Urinary bladder (tissue), 4 donors: ENCODE results near the gene TSC22D3. TPM values are rescaled to one million over a fixed set of nuclear protein-coding genes. Genes with fewer than 3 reads are reported as not detected.
"Not testable (repeated sequence)": the region's sequence is repeated elsewhere in the genome, so short reads cannot be mapped to it uniquely, and the experiment has no call there.

Experiments used
- DNase-seq: peaks from one replicate; pipeline ENCODE4 v3.0.0-alpha.2; 2015; ENCODE audit errors: extremely low spot score
- H3K27ac ChIP-seq: one replicate; pipeline ENCODE4 v1.5.1; 2013; ENCODE audit warnings: low read depth, mild to moderate bottlenecking, moderate library complexity
- H3K36me3 ChIP-seq: one replicate; pipeline ENCODE4 v1.6.1; 2013; ENCODE audit warnings: mild to moderate bottlenecking, moderate library complexity; ENCODE audit not compliant: insufficient read depth
- H3K4me1 ChIP-seq: one replicate; pipeline ENCODE4 v1.6.1; 2013; ENCODE audit warnings: mild to moderate bottlenecking, moderate library complexity; ENCODE audit not compliant: insufficient read depth
- H3K4me3 ChIP-seq: one replicate; pipeline ENCODE4 v1.5.1; 2013; ENCODE audit warnings: low read depth, low read length
- WGBS: extraction: QIAGEN DNeasy Blood & Tissue Kit; methylation state at CpG from one replicate; pipeline ENCODE4 v1.1.7; 2013; 5-methylcytosine and 5-hydroxymethylcytosine counted together
- polyA plus RNA-seq: library from polyadenylated mRNA; stranded (reverse); fragments of 200-250 nt; gene quantifications from one replicate; pipeline ENCODE4 v1.2.3, GENCODE V29; 2013
- total RNA-seq: library from RNA; depleted of rRNA; stranded (reverse); fragments of >200 nt; gene quantifications from one replicate; pipeline ENCODE4 v1.2.3, GENCODE V29; 2014
- donor health status: healthy with polysubstance abuse.
- donor health status: healthy.

The TSC22D3 gene
- total and polyA plus RNA-seq, 2 donors: 63.2 to 843 TPM

DNA sequence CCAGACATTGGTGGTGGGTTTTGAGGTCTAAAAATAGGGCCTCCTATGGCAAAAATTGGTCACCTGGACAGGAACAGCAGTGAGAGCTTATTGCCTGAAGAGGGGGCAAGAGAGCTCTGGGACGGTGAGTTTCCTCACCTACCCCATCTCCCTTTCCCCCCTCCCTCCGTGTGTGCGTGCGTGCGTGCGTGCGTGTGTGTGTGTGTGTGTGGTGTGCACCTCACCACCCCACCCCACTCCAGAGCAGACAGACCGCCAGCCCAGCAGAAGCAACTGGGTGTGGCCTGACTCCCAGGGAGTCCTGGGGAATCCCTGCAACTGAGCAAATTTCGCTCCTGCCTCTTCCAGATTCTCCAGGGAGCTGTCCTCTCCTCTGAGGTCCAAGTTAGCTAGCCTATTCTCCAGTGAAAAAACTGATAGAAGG, 102.6 kb downstream of the TSC22D3 start:
- 9% methylated on average over 9 of the region's 9 CpGs for WGBS
- H3K27ac ChIP-seq: no peak overlapping the region
- no peak overlapping the region for H3K4me3 ChIP-seq
- H3K4me1 ChIP-seq: no peaks in the 10 kb centered on the region
- H3K36me3 ChIP-seq: no peaks in the 10 kb centered on the region
- DNase-seq: no peak

DNA sequence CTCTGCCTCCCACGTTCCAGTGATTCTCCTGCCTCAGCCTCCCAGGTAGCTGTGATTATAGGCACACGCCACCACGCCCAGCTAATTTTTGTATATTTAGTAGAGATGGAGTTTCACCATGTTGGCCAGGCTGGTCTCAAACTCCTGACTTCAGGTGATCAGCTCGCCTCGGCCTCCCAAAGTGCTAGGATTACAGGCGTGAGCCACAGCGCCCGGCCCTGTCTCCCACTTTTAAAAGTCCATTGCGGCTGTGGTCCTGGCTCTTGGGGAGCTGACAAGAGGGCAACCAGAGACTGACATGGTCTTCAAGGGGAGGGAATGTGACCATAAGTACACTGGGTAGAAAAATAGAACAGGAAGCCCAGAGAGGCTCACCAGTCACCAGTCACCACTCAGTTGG, 104.3 kb downstream of the TSC22D3 start:
- not testable (repeated sequence) for DNase-seq, H3K4me3 ChIP-seq, H3K36me3 ChIP-seq, H3K4me1 ChIP-seq, H3K27ac ChIP-seq
- WGBS: 96% methylated on average over 9 of the region's 9 CpGs

DNA sequence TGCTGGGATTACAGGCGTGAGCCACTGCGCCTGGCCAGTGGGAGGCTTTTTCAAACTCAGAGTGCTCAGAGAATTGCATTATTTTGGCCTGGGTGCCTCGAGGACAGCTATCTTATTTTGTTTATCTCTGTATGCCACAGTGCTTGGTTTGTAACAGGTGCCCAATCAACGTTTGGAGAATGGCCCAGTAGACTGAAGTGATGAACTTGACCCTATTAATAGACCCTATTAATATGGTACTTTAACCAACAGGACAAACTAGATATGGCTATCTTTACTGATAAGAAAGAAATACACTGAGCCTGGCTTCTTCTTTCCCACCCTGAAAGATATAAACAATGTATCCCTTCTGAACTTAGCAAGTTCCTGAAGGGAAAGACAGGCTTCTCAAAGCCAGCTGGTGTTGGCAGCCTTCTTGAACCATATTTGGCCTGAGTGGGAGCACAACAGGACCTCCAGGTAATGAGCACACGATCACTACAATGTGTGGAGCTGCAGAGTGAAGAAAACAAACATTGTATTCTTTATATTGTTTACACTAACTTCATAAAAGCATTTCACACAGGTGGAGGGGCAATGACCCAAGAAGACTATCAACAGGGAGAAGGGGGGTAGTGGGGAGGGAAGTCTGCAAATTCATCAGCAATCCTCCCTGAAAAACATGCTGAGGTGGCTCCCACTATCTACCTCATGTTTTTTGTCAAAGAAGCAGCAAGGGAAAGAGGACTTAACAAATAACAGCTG, 105.5 kb downstream of the TSC22D3 start:
- H3K4me3 ChIP-seq: no peak overlapping the region
- 39% methylated on average over 5 of the region's 5 CpGs for WGBS

DNA sequence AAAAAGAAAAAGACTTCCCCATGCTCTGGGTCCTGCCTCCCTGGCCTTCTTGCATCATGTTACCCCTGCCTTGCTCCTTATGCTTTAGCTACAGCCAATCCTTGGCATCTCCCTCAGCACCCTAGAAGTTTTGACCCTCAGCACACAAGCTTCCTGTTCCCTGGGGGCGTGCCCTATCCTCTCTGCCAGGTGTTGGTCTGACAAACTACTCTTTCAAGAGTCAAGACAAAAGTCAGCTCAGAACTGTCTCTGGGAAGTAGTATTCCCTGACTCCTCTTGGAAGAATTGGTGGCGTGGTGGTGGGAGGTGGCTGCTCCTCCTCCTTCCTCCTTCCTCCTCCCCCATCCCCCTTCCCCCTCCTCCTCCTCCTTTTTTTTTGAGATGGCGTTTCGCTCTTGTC, 106.3 kb downstream of the TSC22D3 start:
- no peak overlapping the region for H3K4me3 ChIP-seq
- H3K36me3 ChIP-seq: no peaks in the 10 kb centered on the region
- no peaks in the 10 kb centered on the region for H3K4me1 ChIP-seq
- 80% methylated on average over 4 of the region's 4 CpGs for WGBS
- no peak for DNase-seq
- H3K27ac ChIP-seq: no peak overlapping the region

More for the DNA sequence above, 105.5 kb downstream of the TSC22D3 start:
- H3K36me3 ChIP-seq: no peaks in the 10 kb centered on the region
- H3K4me1 ChIP-seq: no peaks in the 10 kb centered on the region
- no peak for DNase-seq
- no peak overlapping the region for H3K27ac ChIP-seq

DNA sequence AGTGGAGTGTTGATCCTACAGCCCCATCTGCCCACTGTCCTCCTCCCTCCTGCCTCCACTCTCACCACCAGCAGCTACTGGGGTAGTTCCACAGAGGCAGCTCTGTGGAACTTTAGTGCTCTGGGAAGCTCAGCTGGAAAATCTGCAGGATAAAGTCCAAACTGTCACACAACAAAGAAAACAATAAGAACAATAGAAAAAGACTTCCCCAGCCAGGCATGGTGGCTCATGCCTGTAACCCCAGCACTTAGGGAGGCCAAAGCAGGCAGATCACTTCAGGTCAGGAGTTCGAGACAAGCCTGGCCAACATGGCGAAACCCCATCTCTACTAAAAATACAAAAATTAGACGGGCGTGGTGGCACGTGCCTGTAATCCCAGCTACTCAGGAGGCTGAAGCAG, 106.9 kb downstream of the TSC22D3 start:
- 95% methylated on average over 5 of the region's 5 CpGs for WGBS
- H3K27ac ChIP-seq, DNase-seq, H3K4me3 ChIP-seq, H3K4me1 ChIP-seq, H3K36me3 ChIP-seq: not testable (repeated sequence)

DNA sequence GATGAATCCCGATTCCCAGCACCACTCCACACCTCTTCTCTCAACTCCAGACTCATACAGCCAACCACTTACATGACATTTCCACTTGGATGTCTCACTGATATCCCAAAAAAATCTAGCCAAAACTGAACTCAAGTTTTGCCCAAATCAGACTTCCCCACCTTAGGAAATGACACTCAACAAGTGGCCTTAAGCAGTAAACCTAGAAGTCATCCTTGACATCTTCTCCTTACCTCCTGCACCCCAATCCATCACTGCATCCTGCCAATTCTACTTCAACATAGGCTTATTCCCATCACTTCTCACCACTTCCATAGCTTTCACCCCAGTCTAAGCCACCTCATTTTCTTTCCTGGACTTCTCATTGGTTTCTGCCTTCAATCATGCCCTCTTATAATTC, 108.2 kb downstream of the TSC22D3 start:
- no peak for DNase-seq
- no peak overlapping the region for H3K4me3 ChIP-seq
- H3K27ac ChIP-seq: no peak overlapping the region
- no peaks in the 10 kb centered on the region for H3K36me3 ChIP-seq
- no peaks in the 10 kb centered on the region for H3K4me1 ChIP-seq
- WGBS: 97% methylated on average over 1 of the region's 1 CpG

DNA sequence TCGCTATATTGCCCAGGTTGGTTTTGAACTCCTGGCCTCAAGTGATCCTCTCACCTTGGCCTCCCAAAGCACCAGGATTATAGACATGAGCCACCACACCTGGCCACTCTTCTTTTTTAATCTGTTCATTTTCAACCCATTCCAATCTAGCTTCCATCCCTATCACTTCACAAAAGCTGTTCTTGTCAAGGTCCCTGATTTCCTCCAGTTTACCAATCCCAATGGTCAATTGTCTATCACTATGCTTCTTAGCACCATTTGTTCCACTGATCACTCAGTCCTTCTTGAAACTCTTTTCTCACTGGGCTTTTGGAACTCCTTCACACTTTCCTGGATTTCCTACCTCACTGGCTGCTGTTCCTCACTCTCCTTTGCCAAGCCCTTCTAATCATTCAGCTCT, 108.7 kb downstream of the TSC22D3 start:
- Histone ChIP-seq H3K4me1 (no peaks in the 10 kb centered on the region), H3K4me3 (no peak overlapping the region), H3K27ac (no peak overlapping the region), H3K36me3 (no peaks in the 10 kb centered on the region)
- no peak for DNase-seq
- WGBS: 100% methylated on average over 1 of the region's 1 CpG

Other genes starting within 250 kb of the TSC22D3 start
- gene PRPS1, start 147.3 kb downstream of the TSC22D3 start, total RNA-seq: 22.9 TPM
- gene PRPS1, start 147.3 kb downstream of the TSC22D3 start, polyA plus RNA-seq: 35.7 TPM
- not detected for gene NCBP2L, start 1.9 kb upstream of the TSC22D3 start, total RNA-seq
- not detected for gene NCBP2L, start 1.9 kb upstream of the TSC22D3 start, polyA plus RNA-seq
- 24.6 TPM for gene MID2, start 50.1 kb upstream of the TSC22D3 start, total RNA-seq
- 14.1 TPM for gene MID2, start 50.1 kb upstream of the TSC22D3 start, polyA plus RNA-seq
- not detected for gene TEX13B, start 206.6 kb upstream of the TSC22D3 start, total RNA-seq
- not detected for gene TEX13B, start 206.6 kb upstream of the TSC22D3 start, polyA plus RNA-seq